Measurements from ENCODE around the gene TAPBPL.

TAPBPL gene

DNA sequence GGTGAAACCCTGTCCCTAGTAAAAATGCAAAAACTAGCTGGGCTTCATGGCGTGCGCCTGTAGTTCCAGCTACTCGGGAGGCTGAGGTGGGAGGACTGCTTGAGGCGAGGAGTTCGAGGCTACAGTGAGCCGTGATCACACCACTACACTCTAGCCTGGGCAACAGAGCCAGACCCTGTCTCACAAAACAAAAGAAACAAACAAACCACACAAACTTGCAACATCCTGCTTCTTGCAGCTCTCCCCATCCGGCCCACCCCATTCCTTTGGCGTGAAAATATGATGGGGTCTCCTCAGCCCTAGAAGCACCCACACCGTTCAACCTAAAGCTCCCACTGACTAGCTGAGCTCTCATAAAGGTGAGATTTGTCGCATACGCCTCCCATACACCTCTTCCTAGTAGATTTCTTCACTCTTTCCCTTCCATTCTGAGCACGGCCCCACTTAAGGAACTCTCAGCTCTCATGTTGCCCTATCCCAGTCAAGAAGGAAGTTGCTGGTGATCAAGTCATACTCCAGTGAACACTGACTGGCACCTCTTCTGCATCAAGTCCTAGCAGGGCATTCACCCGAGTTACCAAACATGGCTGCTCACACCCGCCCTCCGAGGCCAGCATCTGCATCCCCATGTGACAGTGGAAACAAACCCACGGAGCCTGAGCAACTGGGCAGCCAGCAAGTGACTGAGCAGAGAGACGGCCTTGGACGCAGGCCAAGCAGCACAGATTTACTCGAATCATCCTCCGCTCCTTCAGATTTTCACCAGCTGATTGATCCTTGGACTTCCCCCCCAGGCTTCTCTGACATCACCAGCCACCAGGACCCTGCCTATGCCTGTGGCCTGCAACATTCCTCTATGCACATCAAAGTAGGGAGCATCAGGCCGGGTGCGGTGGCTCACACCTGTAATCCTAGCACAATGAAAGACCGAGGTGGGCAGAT lies 26.0 kb upstream of the TAPBPL start:
- TF ChIP-seq FOXP2 (optimal IDR thresholded peaks at IDR 0.05; ENCODE audit: borderline replicate concordance, extremely low read depth, extremely low read length, insufficient read depth) (no peak), SIN3A (IDR thresholded peaks at IDR 0.05; ENCODE audit: borderline replicate concordance, insufficient read depth, low read length) (no peak)
- TF ChIP-seq, protein P1, sequence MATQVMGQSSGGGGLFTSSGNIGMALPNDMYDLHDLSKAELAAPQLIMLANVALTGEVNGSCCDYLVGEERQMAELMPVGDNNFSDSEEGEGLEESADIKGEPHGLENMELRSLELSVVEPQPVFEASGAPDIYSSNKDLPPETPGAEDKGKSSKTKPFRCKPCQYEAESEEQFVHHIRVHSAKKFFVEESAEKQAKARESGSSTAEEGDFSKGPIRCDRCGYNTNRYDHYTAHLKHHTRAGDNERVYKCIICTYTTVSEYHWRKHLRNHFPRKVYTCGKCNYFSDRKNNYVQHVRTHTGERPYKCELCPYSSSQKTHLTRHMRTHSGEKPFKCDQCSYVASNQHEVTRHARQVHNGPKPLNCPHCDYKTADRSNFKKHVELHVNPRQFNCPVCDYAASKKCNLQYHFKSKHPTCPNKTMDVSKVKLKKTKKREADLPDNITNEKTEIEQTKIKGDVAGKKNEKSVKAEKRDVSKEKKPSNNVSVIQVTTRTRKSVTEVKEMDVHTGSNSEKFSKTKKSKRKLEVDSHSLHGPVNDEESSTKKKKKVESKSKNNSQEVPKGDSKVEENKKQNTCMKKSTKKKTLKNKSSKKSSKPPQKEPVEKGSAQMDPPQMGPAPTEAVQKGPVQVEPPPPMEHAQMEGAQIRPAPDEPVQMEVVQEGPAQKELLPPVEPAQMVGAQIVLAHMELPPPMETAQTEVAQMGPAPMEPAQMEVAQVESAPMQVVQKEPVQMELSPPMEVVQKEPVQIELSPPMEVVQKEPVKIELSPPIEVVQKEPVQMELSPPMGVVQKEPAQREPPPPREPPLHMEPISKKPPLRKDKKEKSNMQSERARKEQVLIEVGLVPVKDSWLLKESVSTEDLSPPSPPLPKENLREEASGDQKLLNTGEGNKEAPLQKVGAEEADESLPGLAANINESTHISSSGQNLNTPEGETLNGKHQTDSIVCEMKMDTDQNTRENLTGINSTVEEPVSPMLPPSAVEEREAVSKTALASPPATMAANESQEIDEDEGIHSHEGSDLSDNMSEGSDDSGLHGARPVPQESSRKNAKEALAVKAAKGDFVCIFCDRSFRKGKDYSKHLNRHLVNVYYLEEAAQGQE (IDR thresholded peaks at IDR 0.05; ENCODE audit: insufficient read depth in 1 of 2, low read depth in 2 of 2, low read length in 2 of 2) = no peak

DNA sequence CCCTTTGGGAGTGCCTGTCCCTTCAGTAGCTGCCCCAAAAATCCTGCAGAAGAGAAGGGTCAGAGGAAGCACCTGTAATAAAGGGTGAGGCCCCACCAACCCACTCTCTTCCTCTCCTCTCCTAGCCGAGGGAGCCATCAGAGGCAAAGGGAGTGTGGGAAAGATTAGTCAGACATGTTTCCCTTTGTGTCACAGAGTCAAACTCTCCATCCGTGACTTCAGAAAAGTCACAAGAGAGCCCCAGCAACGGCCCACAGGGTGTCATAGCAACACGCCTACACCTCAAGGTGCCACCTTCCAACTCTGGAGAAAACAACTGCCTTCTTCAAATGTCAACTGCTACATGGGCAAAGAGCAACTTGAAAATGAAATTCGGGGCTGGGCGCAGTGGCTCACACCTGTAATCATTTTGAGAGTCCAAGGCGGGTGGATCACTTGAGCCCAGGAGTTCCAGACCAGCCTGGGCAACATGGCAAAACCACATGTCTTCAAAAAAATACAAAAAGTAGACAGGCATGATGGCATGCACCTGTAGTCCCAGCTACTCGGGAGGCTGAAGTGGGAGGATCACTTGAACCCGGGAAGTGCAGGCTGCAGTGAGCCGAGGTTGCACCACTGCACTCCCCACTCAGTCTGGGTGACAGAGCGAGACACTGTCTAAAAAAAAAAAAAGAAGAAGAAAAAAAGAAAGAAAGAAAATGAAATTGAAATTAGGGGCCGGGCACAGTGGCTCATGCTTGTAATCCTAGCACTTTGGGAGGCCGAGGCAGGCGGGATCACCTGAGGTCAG lies 24.8 kb upstream of the TAPBPL start:
- TF ChIP-seq FOXP2 (optimal IDR thresholded peaks at IDR 0.05; ENCODE audit: borderline replicate concordance, extremely low read depth, extremely low read length, insufficient read depth) = no peak
- TF ChIP-seq, protein P1 (IDR thresholded peaks at IDR 0.05; ENCODE audit: insufficient read depth in 1 of 2, low read depth in 2 of 2, low read length in 2 of 2) = no peak
- TF ChIP-seq POLR2AphosphoS5 (IDR thresholded peaks at IDR 0.05; ENCODE audit: low read depth, low read length) = no peak
- TF ChIP-seq SIN3A (IDR thresholded peaks at IDR 0.05; ENCODE audit: borderline replicate concordance, insufficient read depth, low read length) = no peak
- no peak for TF ChIP-seq TAF1 (IDR thresholded peaks at IDR 0.05; ENCODE audit: borderline replicate concordance, insufficient read depth, low read length)

DNA sequence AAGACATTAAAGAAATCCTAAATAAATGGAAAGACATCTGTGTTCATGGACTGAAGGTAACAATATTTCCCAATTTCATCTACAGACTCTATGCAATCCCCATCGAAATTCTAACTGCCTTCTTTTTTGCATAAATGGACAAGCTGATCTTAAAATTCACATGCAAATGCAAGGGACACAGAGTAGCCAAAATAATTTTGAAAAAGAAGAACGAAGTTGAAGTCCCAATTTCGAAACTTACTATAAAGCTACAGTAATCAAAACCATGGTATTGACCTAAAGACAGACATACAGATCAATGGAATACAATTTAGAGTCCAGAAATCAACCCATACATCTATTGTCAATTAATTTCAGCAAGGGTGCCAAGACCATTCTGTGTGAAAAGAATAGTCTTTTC lies 23.5 kb upstream of the TAPBPL start:
- TF ChIP-seq SIN3A (IDR thresholded peaks at IDR 0.05; ENCODE audit: borderline replicate concordance, insufficient read depth, low read length) = no peak
- TF ChIP-seq FOXP2 (optimal IDR thresholded peaks at IDR 0.05; ENCODE audit: borderline replicate concordance, extremely low read depth, extremely low read length, insufficient read depth) = no peak
- no peak for TF ChIP-seq POLR2AphosphoS5 (IDR thresholded peaks at IDR 0.05; ENCODE audit: low read depth, low read length)
- TF ChIP-seq, protein P1 (IDR thresholded peaks at IDR 0.05; ENCODE audit: insufficient read depth in 1 of 2, low read depth in 2 of 2, low read length in 2 of 2) = no peak
- TF ChIP-seq TAF1 (IDR thresholded peaks at IDR 0.05; ENCODE audit: borderline replicate concordance, insufficient read depth, low read length) = no peak

DNA sequence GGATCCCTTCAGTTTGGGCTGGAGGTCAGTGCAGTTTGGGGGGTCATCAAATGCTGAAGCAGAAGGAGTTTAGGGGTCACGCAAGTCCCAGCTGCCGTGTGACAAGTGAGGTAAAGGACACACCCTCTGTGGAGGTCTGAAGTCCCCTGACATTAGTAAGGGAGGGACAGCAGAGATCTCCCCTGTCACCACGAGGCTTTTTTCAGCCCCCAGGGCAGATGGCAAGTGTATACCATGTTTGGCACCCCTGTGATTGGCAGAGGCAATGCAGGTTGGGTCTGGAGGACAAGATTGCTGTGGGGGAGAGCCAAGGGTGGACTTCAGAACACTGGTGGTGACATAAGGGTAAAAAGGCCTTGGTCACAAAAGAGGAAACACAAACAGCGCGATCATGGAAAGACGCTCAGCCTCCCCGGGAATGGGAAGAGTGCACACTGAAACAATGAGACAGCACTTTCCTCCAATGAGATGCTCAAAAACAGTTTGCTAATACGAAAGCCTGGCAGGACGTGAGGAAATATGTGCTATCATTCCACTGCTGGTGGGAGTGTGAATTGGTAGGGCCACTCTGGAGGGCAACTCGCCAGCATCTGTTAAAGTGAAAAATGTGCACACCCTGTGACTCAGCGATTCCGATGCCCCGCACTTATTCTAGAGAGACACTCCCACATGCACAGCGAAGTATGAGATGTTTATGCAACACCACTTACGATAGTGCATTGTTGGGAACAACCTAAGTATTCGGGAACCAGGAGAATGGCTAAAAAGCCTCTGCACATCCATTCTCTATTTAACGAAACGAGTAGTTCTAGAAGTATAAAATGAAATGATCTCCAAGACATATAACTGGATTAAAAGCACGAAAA lies 21.5 kb upstream of the TAPBPL start:
- TF ChIP-seq FOXP2 (optimal IDR thresholded peaks at IDR 0.05; ENCODE audit: borderline replicate concordance, extremely low read depth, extremely low read length, insufficient read depth) = no peak
- TF ChIP-seq, protein P1 (IDR thresholded peaks at IDR 0.05; ENCODE audit: insufficient read depth in 1 of 2, low read depth in 2 of 2, low read length in 2 of 2) = no peak
- no peak for TF ChIP-seq TAF1 (IDR thresholded peaks at IDR 0.05; ENCODE audit: borderline replicate concordance, insufficient read depth, low read length)
- no peak for TF ChIP-seq SIN3A (IDR thresholded peaks at IDR 0.05; ENCODE audit: borderline replicate concordance, insufficient read depth, low read length)
- TF ChIP-seq POLR2AphosphoS5 (IDR thresholded peaks at IDR 0.05; ENCODE audit: low read depth, low read length) = no peak
